Forelimb muscle (tissue), 1 donor: ENCODE measurements around the gene ZNF639. TPM values are rescaled to one million over a fixed set of nuclear protein-coding genes. Genes with fewer than 3 reads are reported as not detected.
A peak's percentile ranks its signal among the peaks of the same experiment; 100 is the strongest.

Experiments
- DNase-seq: peaks from one replicate; pipeline ENCODE4 v3.0.0-alpha.2; 2013; ENCODE audit warnings: low read depth
- polyA plus RNA-seq: library from polyadenylated mRNA; unstranded; fragments of 120-200 nt; gene quantifications from one replicate; pipeline ENCODE4 v1.2.1, GENCODE V29; 2013; ENCODE audit not compliant: insufficient read length

Gene ZNF639
- polyA plus RNA-seq, 1 donor: 37.8 TPM

- DNase-seq: no peak
Observed at GRCh38 chr3:179309225-179310078, 13.4 kb upstream of the ZNF639 start.

- DNase-seq: no peak
Observed at GRCh38 chr3:179318876-179319275, 4.0 kb upstream of the ZNF639 start.

- DNase-seq: no peak
Observed at GRCh38 chr3:179321668-179322285, 1.1 kb upstream of the ZNF639 start.

- no peak for DNase-seq
Observed at GRCh38 chr3:179323197-179324110, 623 bp downstream of the ZNF639 start.

DNA sequence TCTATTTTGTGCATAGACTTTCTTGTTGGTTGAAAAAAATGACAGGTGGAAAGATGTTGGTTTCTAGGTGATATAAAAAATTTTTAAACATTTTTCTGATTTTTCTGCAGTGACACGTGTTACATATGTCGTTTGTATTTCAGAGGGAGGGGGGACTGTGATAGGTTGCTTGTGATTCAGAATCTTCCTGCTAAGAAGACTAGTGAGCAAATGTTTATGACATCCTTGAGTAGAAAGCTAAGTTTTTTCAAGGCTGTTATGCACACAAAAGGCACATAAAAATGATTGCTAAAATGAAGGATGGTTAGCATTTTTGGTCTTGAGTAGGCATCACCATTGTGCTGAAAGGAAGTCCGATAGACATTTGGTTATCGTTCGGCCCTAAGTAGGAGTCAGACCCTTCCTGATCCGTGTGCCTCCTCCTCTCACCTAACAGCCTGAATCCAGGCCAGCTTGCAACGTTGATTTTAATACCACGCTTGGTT lies 1.5 kb downstream of the ZNF639 start:
- no peak for DNase-seq

DNA sequence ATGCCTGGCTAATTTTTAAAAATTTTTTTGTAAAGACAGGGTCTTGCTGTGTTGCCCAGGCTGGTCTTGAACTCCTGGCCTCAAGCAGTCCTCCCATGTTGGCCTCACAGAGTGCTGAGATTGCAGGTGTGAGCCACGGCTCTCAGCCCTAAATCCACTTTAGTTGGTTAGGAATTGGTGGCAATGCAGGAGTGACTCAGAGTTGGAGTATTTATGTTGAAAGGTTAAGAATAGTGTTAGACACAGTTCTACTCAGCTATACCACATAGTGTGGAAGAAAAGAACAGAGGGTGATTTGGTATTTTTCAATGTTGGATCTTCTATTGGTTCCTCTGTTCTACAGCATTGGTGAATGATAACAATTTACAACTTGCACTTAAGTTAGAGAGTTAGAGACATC lies 7.6 kb downstream of the ZNF639 start:
- DNase-seq: no peak

- no peak for DNase-seq
Observed at GRCh38 chr3:179332240-179332639, 9.4 kb downstream of the ZNF639 start.

- DNase-seq: no peak
Observed at GRCh38 chr3:179333084-179333483, 10.3 kb downstream of the ZNF639 start.

GRCh38 chr3:179336345-179336929 lies 13.6 kb downstream of the ZNF639 start:
- no peak for DNase-seq

DNA sequence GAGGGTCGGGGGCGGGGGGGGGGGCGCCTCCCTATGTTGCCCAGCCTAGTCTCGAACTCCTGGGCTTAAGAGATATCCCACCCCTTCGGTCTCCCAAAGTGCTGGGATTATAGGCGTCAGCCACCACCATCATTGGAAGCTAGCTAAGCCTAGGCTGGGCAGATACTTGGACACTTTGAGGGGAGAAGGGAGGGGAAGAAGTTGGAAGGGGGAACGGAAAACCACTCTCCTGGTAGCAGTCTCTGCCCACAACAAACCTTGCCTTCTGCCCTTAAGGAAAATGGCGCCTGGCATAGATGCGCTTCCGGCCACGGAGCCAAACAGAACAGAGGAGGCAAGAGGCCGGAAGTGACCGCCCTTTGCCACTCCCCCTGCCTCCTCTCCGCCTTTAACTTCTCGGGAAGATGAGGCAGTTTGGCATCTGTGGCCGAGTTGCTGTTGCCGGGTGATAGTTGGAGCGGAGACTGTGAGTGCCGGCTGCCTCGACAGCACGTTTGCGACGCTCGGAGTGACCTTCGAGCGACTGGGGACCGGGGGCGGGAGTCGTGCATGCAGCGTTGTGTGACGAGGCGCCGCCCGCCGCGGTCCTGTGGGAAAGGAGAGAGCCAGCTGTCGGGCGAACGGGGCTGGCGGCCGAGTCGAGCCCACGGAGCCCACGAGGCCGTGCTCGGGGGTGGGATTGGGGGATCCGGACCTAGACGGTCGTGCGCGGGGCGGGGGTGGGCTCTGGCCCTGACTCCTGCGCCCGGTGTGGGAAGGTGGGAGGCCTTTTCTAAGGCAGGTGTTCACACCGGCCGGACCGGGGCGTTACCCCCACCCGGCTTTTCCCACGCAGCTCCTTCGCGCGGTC lies 24.7 kb downstream of the ZNF639 start, which contains the start of gene MFN1:
Gene MFN1, plus strand, starts transcription at position 365 of the 850 bp plus-strand sequence. CDS start 1,143 bp downstream, outside the sequence.
- peak; percentile 97 for DNase-seq

DNA sequence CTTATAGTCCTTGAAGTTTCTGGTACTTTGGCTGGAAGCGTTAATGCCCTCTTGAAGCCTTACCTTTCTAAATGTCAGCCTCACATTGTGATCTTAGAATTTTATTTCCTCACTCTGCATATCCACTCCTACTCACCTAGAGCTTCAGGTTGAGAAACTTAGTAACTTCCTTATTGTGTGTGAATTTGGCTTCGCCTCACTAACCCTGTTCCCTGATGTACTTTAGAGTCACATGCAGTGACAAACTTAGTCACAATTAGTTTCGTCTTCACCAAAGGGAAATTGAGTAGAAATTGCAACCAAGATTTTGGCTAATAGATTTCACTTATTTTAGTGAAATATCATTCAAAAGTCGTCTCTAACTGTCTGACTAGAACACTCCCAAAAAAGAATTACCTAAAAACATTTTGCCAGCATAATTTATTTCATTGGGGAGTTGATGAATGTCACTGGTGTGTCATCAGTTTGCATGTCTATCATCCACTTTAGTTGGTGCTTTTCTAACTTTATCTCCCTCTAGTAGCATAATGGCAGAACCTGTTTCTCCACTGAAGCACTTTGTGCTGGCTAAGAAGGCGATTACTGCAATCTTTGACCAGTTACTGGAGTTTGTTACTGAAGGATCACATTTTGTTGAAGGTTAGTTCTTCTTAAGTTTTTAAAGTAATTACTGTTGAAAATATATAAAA lies 25.6 kb downstream of the ZNF639 start:
- no peak for DNase-seq

GRCh38 chr3:179355996-179356395 lies 33.2 kb downstream of the ZNF639 start:
- no peak for DNase-seq

DNA sequence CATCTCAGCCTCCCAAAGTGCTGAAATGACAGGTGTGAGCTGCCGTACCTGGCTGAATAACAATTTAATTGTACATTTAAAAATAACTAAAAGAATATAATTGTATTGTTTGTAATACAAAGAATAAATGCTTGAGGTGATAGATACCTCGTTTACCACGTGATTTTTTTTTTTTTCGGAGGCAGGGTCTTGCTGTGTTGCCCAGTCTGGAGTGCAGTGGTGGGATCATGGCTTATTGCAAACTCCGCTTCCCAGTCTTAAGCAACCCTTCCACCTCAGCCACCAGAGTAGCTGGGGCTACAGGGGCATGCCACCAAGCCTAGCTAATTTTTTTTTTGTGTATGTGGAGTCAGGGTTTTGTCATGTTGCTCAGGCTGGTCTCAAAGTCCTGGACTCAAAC lies 40.5 kb downstream of the ZNF639 start:
- no peak for DNase-seq

- no peak for DNase-seq
Observed at GRCh38 chr3:179369621-179370020, 46.8 kb downstream of the ZNF639 start.

DNA sequence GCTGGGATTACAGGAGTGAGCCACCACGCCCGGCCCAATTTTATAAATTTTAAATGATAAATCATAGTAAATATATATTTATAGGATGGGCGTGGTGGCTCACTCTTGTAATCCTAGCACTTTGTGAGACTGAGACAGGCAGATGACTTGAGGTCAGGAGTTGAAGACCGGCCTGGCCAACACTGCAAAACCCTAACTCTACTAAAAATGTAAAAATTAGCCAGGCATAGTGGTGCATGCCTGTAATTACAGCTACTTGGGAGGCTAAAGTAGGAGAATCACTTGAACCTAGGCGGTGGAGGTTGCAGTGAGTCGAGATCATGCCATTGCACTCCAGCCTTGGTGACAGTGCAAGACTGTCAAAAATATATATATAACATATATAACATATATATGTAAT lies 51.1 kb downstream of the ZNF639 start:
- no peak for DNase-seq

DNA sequence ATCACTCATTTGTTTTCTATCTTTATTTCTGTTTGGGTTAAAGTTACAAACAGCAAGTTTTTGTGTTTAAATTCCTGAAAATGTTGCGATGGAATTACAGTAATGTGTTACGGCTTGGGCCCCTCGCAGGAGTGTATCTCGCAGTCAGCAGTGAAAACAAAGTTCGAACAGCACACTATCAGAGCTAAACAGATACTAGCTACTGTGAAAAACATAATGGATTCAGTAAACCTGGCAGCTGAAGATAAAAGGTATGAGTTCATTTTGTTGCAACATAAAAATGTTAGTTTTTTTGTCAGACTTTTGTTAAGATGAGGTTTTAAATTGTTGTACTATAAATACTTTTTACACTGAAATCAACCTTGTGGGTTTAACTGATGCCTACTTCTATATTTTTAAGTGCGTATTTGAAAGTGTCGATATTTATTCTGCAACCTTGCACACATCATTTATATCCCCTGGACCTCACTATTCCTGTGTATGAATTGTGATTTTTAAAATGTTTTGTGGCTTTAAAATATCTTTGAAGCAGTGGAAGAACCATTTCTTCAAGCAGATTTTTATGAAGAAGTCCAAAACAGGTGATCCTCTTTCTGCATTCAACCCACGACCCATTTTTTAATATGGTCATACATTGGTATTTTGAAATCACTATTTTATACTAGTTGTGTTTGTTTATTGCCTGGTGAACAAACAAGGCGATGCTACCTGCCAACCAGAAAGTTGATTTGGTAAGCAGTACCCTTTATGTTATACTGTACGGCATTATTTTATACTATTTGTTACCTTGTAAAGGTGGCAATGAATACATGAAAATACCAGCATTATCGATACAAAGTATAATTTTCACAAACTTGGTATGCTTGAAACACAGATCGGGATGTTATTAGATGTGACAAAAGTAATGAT lies 52.5 kb downstream of the ZNF639 start:
- no peak for DNase-seq

DNA sequence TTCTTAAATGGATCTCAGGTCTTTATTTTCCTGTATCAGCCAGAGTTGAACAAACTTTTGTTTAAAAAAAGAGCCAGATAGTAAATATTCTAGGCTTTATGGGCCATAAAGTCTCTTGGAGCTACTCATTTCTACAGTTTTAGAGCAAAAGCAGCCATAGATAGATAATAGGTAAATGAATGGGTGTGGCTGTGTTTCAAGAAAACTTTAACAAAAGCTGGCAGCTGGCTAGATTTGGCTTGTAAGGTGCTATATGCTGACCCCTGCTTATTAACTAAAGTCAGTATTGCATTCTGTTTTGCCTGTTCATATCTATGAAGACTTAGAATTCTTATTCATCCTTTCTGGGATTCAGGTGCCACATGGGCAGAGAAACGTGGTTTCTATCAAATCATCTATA lies 53.6 kb downstream of the ZNF639 start:
- no peak for DNase-seq
